GM19455 (cell line): ENCODE measurements around the gene COL6A3.

Experiments
- ATAC-seq: cut with Tn5 transposase; IDR thresholded peaks from one replicate; pipeline ENCODE4 v1.9.1; 2021; ENCODE audit not compliant: unreplicated experiment

The COL6A3 gene

DNA sequence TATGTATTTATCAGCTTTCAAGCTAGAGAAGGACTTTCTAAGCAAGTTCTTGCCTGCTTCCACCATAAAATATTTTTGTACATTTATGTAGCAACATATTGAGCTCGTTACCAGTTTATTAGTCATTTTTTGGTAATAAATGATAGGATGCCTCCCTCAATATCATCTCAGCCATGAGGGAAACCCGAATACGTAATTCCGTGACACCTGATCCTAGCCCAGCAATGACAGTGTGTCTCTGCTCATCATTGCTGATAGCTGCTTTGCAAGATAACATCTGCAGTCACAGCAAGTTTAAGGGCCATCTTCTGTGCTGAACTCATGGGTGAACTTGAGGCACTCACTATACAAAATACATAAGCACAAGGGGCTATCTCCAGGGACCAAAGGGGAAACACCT is 62.2 kb downstream of the COL6A3 start:
- ATAC-seq, result no peak

DNA sequence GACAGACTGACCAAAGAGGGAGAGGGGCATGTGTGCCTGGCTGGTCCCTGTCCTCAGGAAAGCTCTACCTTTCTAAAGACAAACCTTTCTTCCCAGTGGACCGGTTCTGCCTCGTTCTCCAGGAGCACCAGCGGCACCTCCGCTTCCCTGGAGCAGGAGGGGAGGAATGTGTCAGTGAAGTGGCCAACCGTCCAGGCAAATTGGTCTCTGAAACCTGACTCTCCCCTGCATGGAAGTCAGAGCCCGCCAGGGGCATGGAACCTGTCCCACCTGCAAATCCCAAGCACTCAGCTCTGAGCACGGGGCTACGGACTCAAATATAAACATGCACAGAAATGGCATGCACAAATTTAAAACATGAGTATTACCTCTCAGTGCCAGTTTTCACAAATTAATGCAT is 62.9 kb downstream of the COL6A3 start:
- no peak for ATAC-seq

DNA sequence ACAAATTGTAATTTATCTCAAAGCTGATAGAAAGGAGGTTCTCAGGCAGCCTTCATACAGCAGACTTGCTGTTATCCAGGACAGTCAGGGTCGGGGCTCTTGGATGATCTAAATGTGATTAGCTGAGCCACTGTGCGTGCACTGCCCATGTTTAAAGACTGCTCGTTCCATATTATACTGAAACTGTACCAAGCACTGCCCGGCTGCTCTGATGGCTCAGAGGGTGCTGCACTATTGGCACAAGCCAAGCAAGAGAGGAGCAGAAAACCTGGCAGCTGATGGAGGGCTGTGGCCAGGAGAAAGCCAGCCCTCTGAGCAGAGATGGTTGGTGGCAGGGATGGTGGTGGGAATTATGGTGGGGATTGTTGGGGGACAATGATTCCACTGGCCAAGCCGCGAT is 63.4 kb downstream of the COL6A3 start:
- no peak for ATAC-seq

DNA sequence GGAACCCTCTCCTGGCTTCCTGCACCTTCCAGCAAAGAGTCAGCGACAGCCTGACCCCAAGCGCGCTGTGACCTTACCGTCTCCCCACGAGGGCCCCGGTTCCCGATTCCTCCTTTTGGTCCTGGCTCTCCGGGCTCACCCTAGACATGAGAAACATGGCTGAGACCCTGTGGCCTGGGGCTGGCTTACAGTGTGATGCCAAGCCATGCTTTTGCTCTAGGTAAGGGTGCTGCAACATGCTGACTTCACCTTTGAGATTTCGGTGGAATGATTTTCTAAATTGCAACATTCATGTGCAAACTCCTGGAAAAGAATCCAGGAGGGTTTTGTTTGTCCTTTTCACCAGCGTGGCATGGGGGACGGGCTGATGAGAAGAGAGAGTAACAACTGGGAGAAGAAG is 63.9 kb downstream of the COL6A3 start:
- ATAC-seq, result no peak

DNA sequence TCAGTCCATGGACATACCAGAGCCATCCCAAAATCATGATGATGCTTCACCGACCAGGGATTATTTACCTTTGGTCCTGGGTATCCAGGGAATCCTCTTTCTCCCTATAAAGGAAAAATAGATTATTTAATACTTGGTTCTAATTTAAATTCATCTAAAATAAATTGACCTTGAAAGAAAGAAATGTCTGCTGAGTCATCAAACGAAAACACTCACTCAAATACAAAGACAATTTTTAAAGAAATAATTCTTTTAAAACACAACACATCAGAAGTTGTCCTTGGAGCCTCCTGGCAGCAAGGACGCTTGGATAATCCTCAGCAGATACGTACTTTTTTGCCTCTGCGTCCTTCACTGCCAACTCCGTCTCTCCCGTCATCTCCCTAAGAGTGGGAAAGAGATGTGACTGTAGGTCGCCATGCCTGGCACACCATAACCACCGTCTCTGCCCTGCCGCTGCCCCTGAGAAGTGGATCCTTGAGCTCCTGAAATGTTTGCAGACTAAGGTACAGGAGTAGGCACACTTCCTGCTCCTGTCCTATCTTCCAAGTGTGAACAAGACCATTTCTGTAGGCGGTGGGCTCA is 65.6 kb downstream of the COL6A3 start:
- no peak for ATAC-seq

DNA sequence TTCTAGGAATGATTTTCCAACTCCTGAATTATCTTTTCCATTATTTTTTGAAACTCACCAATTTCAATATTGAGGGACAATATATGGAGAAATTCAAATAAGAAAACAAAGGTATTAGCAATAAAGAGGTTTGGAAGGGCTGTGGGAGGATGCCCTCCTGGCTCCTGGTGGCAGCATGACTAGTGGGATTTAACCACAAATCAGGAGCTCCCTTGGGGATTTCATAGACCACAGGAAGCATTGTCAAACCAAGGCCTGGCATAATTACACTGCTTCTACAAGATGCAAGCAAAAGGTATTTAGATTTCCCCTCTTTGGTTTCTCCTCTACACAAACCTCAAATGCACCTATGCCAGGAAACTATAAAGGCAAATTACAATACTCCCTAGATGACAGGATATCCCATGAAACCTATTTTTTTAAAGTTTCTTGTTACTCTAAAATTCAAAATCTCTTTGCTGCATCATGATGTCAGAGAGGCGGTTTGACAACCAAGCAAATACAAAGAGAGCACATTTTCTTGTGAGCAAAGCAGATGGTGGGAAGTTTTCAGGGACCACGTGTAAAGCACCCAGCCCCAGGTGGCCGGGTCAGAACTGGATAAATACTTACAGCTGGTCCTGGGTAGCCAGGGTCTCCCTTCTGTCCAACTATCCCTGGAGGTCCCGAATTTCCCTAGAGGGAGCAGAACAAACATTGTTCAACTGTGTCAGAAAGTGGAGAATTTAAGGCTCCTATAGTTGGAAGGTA is 67.9 kb downstream of the COL6A3 start:
- ATAC-seq, result no peak

DNA sequence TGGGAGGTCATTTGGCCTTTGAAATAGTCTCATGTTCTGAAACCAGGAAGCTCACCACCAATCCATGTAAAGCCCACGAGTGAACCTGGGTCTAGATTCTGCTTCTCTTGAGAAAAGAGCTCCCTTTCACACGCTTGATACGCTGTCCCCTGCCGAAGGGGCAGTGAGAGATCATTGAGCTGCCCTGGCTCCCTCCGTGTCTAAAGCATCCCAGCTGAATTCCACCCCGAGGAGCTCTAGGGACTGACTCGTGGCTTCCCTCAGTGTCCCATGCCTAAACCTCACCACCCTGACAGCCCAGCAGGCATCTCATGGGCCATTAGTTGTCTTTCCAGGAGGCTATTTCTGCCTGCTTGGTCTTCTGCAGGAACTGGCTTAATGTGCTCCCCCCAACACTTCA is 68.6 kb downstream of the COL6A3 start:
- ATAC-seq, result no peak

DNA sequence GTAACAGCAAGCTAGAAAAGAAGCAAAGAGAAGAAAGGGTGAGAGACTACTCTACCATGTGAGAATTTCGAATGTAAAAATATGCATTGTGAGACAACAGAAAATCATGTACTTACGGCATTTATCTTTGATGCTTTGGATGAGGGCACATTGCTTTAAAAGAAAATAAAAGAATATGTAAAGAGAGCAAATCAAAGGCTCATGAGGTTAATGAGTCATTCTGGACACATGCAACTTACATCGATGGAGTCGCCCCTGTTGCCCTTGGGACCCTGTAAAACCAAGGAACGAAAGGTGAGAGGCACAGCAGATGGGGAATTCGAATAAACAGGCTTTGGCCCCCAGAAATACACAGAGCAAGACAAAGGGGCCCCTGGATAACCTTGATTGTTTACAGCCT is 69.0 kb downstream of the COL6A3 start:
- no peak for ATAC-seq

DNA sequence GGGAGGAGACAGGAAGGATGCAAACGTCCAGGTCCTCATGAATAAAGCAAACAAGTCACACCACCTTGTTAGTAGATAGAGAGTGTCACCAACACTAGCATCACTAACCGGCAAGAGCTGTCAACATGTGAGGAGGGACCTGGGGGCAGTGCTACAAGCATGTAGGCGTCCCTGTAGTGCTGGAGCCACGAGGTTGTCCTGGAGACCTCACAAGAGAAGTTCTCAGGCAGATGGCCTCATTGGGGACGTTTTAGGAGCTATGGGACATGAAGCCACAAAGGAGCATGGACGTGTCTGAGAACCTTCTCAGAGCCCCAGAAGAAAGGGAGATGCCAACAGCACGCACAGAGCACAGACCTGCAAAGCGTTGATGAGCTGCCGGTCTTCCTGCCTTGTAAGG is 70.0 kb downstream of the COL6A3 start:
- ATAC-seq, result no peak

DNA sequence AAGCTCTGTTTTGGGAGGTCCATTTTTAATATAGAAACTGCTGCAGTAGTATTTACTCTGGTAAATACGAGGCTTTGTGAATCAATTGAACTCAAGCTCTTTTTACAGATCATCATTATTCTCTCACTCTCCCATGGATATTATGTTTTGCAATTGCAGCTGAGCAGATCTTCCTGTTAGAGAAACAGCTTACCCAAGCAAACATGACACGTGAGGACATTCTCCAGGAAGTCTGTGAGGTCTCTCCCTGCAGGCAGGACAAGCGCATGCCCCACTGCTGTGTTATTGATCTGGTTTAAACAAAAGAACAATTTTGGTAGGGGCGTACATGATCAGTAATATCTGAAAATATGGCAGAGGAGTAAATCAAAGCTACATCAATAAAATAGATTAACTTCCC is 72.1 kb downstream of the COL6A3 start:
- no peak for ATAC-seq

DNA sequence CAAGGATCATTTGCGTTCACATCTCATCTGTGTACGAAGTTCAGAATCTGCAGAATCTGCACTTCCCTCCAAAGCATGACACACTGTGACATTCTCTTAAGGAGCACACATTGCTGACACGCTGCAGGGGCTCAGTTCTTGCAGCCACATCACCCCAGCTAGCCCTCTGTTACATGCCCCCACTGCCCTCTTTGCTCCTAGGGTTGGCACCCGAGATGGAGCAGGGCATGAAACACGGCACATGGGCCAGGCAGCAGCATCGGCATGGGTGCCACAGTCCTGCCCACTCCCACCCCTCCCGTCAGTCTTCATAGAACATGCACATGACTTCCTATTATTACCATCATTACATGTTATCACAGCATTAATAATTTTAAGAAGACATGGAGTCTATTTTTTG is 76.4 kb downstream of the COL6A3 start:
- ATAC-seq, result no peak

DNA sequence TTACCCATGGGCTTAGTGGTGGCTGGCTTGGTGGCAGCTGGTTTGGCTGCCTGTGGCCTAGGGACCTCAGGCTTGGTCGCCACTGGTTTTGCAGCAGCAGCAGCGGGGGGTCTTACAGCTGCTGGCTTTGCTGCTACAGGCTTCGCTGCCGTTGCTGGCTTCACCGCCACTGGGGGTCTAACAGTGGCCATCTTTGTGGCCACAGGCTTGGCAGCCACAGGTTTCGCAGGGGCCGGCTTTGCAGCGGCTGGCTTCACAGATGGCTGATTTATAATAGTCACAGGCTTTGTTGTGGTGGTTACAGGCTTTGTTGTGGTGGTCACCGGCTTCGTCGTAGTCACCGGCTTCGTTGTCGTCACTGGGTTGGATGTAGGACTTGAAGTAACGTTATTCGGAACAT is 77.8 kb downstream of the COL6A3 start:
- ATAC-seq, result no peak

DNA sequence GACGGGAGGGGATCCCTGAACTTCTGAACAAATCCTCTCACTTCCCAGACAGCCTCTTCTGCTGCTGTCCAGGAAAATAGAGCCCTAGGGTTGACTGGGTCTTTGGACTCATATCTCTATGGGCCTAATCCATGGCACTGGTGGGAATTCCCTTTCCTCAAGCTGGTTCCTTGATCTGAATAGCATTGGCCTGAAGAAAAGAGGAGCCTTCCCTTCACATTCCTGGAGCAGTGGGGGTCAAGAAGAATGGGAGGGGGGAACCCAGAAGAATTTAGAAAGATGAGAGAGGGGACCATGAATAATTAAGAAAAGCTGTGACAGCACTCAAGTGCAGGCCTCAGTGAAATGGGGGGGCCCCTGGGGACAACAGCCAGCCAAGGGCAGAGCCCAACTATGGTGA is 80.2 kb downstream of the COL6A3 start:
- no peak for ATAC-seq

DNA sequence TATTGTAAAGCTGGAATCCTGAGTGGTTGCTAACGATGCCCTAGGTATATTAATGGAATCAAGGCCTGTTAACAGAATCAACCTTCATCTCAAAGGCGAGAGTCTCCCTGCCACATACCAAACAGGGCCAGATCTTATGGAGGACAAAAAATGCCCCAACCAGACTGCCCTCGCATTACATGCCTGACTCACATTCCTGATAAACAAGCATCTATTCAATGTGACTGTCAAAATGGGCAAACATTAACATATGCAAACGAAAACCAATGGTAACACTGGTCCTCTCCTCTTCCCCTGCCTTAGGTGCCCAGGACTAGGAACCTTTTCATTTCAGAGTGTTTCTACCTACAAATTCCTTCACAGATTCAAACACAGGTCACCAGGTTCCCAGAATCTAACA is 83.4 kb downstream of the COL6A3 start:
- ATAC-seq, result no peak

DNA sequence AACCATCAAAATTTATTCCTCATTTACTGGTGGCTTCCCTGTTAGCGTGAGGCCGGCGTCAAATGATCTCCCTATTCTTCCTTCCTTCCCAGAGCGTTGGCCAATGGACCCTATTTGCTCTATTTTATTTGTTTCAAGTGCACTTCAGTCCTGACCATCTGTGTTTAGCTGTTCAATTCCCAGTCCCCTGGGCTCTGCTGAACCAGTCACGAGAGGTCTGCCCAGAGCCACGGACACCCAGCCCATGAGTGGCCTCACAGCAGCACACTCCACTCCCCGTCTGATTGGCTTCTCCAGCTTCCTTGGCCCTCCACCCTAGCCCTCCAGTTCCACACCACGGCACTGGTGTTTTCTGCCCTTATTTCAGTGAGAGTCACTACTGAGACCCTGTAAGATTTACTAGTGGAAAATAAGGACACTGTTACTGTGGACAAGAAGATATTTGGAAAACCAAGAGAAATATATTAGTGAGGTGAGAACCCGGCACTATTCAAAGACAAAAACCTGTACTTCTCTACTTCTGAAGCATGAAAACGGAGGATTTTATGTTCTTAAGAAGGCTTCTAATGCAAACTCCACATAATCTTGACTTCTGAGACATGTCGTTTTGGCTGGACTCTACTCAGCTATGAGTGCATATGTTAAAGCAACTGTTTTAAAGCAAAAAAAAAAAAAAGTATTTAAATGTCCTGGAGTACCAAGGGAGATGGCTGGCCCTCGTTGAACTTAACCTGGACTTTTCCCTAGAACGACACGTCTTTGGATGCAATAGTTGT is 86.6 kb downstream of the COL6A3 start:
- ATAC-seq, result no peak

DNA sequence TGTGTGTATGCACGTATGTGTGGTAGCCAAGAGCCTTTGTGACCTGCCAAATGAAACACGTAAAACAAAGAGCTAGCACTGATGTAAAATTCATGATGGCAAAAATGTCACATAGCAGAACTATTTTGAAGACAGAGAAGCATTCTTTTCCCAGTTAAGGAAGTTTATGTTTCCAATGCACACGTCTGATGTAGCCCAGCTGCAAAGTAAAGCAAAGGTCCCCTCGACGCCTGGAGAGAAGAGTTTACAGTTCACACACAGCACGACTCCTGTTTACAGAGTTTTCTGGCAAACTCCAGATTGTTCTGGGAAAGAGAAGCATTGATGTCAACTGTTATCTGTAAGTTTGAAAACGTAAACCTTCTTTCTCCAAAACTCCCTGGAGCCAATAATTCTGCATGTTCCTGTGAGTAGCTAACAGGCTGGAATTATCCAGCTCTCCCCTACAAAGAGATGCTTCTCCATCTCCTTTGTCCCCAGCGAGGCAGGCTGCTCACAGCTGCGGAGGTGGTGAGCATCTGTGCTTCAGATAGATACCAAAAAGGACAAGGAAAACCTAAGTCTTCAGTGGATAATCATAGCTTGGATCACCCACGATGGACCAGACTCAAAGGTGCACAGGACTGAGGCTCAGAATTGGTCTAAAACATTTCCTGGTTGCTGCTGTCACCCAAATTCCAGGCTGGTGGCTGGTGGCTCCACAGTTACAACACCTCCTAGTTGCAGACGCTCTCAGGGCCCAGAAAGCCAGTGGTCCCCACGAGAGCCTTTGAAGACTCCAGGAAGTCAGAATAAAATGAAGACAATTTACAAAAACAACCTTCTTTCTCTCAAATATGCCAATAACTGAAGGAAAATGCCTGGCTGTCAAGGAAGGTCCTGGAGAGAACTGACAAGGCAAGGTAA is 87.4 kb downstream of the COL6A3 start:
- ATAC-seq, result no peak

DNA sequence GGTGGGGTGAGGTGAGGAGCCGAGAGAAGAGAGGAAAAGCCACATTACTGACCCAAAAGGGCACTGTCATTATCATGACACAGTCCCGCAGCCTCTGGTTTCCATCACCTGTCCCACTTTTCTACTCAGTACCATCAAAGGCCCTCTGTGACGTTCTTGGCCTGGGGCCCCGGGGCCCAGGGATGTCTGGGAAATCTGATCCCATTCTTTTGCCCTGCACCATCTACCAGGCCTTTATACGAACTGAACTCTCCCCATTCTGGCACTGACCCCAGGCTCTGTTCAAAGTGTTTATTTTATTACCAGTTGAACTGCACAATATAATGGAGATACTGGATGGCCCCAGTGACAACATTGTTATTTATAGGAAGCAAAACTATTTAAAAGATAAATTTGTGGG is 89.1 kb downstream of the COL6A3 start:
- no peak for ATAC-seq

DNA sequence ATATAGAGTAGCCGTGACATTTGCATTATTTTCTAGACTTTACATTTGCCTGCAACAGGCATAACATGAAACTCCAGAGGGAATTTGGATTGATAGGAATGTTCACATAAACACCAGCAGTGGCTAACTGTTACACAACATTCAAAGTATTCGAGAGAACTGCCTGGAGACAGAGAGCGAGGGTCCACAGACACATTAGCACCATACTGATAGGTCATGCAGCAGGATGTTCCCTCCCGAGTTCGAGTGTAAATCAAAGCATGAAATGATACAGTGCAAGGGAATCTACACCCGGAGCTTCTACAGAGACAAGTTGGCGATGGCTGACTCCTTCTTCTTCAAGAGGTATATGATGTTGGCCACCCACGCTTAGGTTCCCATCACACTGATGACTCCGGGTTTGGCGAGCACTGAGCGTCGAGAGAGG is 89.5 kb downstream of the COL6A3 start:
- no peak for ATAC-seq

DNA sequence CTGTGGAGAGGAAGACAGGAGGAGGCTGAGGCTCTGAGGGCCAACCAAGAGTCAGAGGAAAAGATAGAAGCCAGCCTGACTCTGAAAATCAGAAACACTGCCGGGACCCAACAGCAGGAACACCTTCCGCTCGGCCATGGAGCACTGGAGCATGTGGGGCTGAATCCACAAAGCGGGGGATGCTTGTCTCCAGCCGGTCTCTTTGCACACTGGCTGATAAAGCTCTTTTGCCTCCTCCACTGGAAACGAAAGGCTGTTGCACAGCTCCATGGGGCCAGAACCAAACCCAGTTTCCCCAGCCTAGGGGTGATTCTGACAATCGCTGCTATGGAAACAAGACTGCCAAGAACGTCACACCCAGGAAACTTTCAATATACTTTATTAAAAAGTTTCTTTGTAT is 90.3 kb downstream of the COL6A3 start:
- no peak for ATAC-seq

DNA sequence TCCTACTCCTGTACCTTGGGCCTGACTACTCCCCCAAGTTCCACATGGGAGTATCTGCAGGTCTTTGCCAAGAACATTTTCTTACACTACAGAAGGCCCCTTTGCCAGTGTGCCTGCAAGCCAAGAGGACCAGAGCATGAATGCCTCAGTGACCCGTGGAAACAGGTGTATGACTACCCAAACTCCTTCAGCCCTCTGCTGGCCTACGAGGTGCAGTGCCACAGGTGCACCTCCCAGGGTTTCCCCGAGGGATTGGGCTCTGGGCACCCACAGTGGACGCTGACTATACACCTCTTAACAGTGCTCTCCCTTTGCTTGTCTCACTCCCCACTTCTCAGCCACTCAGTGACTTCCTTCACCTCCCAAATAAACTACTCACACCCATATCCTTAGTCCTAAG is 91.4 kb downstream of the COL6A3 start:
- no peak for ATAC-seq

DNA sequence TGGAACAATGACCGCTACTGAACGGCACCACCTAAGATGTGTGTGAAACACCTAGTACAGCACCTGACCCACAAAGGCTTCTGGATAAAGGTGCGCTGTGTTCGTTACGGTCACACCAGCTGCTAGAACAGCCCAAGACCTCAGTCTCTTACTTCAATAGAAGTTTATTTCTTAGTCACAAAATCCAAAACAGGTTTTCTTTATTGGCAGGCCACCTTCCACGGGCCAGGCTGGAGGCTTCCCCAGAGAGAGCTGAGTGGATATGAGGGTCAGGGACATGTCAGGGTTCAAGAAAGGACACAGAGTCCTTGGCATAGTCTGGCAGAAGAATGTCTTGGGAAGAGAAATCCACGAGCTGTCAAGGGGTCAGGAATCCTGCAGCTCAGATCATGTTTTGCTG is 92.2 kb downstream of the COL6A3 start:
- ATAC-seq, result no peak
